Esophagus squamous epithelium (tissue), 5 donors: ENCODE measurements around the gene ATG4B. TPM values are rescaled to one million over a fixed set of nuclear protein-coding genes. Genes with fewer than 3 reads are reported as not detected.

Experiments used
- DNase-seq: peaks from one replicate; lab custom pipeline; 2025; lab: John Stamatoyannopoulos, UW
- H3K27ac ChIP-seq, 4 donors: fragments of 200-600 bp; sonication (generic); one replicate each; pipeline ENCODE4 v1.5.1; 2016 to 2019; ENCODE audit warnings: mild to moderate bottlenecking in 1 of 4
- H3K27me3 ChIP-seq, 4 donors: fragments of 200-600 bp; sonication (generic); 1 replicate in 3 of 4; 2 replicates in 1 of 4; pipeline versions ENCODE4 v1.5.1 to v1.6.0; 2017 to 2021; ENCODE audit warnings: antibody characterized with exemption in 1 of 4
- H3K36me3 ChIP-seq, 3 donors: fragments of 200-600 bp; sonication (generic); one replicate each; pipeline ENCODE4 v1.5.1; 2016 to 2019
- H3K4me1 ChIP-seq, 3 donors: fragments of 200-600 bp; sonication (generic); one replicate each; pipeline ENCODE4 v1.5.1; 2017 to 2019
- H3K4me3 ChIP-seq, 4 donors: fragments of 200-600 bp; sonication (generic); 1 replicate in 3 of 4; 2 replicates in 1 of 4; pipeline ENCODE4 v1.5.1; 2016 to 2019; ENCODE audit warnings: mild to moderate bottlenecking in 2 of 4, moderate library complexity in 1 of 4
- H3K9me3 ChIP-seq, 3 donors: fragments of 200-600 bp; sonication (generic); one replicate each; pipeline ENCODE4 v1.5.1; 2016 to 2019
- CTCF ChIP-seq, 6 experiments: fragments of 450-650 bp in 4 of 6; fragments of 200-600 bp in 2 of 6; sonication (generic) in 2 of 6; IDR thresholded peaks; one replicate each; pipeline ENCODE4 v1.5.1; 2016 to 2019; ENCODE audit warnings: antibody characterized with exemption in 6 of 6, mild to moderate bottlenecking in 4 of 6, moderate library complexity in 4 of 6
- POLR2A ChIP-seq, 4 donors: fragments of 450-650 bp; IDR thresholded peaks; one replicate each; pipeline ENCODE4 v1.6.1; 2017; ENCODE audit warnings: antibody characterized with exemption in 4 of 4, mild to moderate bottlenecking in 4 of 4, moderate library complexity in 3 of 4
- WGBS, 2 donors: methylation state at CpG; one replicate each; pipeline ENCODE4 v1.1.5; 2018; 5-methylcytosine and 5-hydroxymethylcytosine counted together
- intact Hi-C: fragments of 100-400 bp; cut with DNase I; formaldehyde crosslinking; loops from one replicate; pipeline ENCODE4 v1.15.0; 2022
- total RNA-seq, 4 donors: library from RNA; depleted of rRNA; stranded (reverse); fragments of >200 nt; gene quantifications; one replicate each; pipeline ENCODE4 v1.1.0, GENCODE V29; 2016
- donor health status: DM: yes; HTN: yes; CAD: no.

ATG4B gene
- total RNA-seq, 4 donors from 2014 or later = 33.0 to 60.9 (median 45.6) TPM

- WGBS, 2 donors = 89 to 90% methylated on average over 5 to 6 of the region's 9 CpGs
- TF ChIP-seq CTCF (IDR thresholded peaks at IDR 0.05) (no peak), POLR2A (IDR thresholded peaks at IDR 0.05) (no peak)
- Histone ChIP-seq H3K36me3 (peaks cover 17 to 78% (median 36%) of the 10 kb centered on the region in 3 donors), H3K9me3 (no peaks in the 10 kb centered on the region), H3K4me1 (peaks cover 0 to 20% (median 0%) of the 10 kb centered on the region in 3 donors), H3K27me3 (no peaks in the 10 kb centered on the region), H3K27ac (no peak overlapping the region), H3K4me3 (no peak overlapping the region)
- no peak for DNase-seq
- intact Hi-C loops = no loop called here
Observed at GRCh38 chr2:241652722-241653121, 15.2 kb downstream of the ATG4B start.

GRCh38 chr2:241653210-241653750, 15.8 kb downstream of the ATG4B start:
- Histone ChIP-seq H3K9me3 (no peaks in the 10 kb centered on the region), H3K27ac (no peak overlapping the region), H3K27me3 (no peaks in the 10 kb centered on the region), H3K4me1 (peaks cover 0 to 15% (median 0%) of the 10 kb centered on the region in 3 donors), H3K36me3 (peaks cover 17 to 84% (median 36%) of the 10 kb centered on the region in 3 donors), H3K4me3 (no peak overlapping the region)
- no peak for DNase-seq
- no peak for TF ChIP-seq POLR2A (IDR thresholded peaks at IDR 0.05)
- TF ChIP-seq CTCF (IDR thresholded peaks at IDR 0.05) = no peak
- intact Hi-C loops = no loop called here
- WGBS, 2 donors = 86 to 95% methylated on average over 7 to 12 of the region's 13 CpGs

GRCh38 chr2:241654551-241654950, 17.1 kb downstream of the ATG4B start:
- TF ChIP-seq POLR2A (IDR thresholded peaks at IDR 0.05) (no peak), CTCF (IDR thresholded peaks at IDR 0.05) (no peak)
- DNase-seq = no peak
- no peaks in the 10 kb centered on the region for H3K9me3 ChIP-seq

GRCh38 chr2:241655516-241656189, 18.2 kb downstream of the ATG4B start:
- WGBS, 2 donors = 87 to 88% methylated on average over 10 to 17 of the region's 17 CpGs
- Histone ChIP-seq H3K4me3 (no peak overlapping the region), H3K36me3 (peaks cover 36 to 100% (median 46%) of the 10 kb centered on the region in 3 donors), H3K27me3 (no peaks in the 10 kb centered on the region), H3K27ac (no peak overlapping the region), H3K4me1 (peaks cover 0 to 7% (median 3%) of the 10 kb centered on the region in 3 donors), H3K9me3 (no peaks in the 10 kb centered on the region)
- intact Hi-C loops = no loop called here
- DNase-seq = no peak
- TF ChIP-seq POLR2A (IDR thresholded peaks at IDR 0.05) = no peak
- no peak for TF ChIP-seq CTCF (IDR thresholded peaks at IDR 0.05)

More at GRCh38 chr2:241654551-241654950, 17.1 kb downstream of the ATG4B start:
- intact Hi-C loops = no loop called here
- Histone ChIP-seq H3K36me3 (peaks cover 27 to 96% (median 43%) of the 10 kb centered on the region in 3 donors), H3K27ac (no peak overlapping the region), H3K27me3 (no peaks in the 10 kb centered on the region), H3K4me3 (no peak overlapping the region), H3K4me1 (peaks cover 0 to 10% (median 3%) of the 10 kb centered on the region in 3 donors)
- 85 to 89% methylated on average over 9 to 11 of the region's 12 CpGs for WGBS, 2 donors

- WGBS, 2 donors = 94 to 96% methylated on average over 8 to 13 of the region's 13 CpGs
- peaks cover 37 to 100% (median 45%) of the 10 kb centered on the region in 3 donors for H3K36me3 ChIP-seq
- no peak for DNase-seq
- intact Hi-C loops = no loop called here
- H3K4me3 ChIP-seq = no peak overlapping the region
- no peak for TF ChIP-seq POLR2A (IDR thresholded peaks at IDR 0.05)
- no peak for TF ChIP-seq CTCF (IDR thresholded peaks at IDR 0.05)
- no peak overlapping the region for H3K27ac ChIP-seq
- H3K9me3 ChIP-seq = no peaks in the 10 kb centered on the region
- no peaks in the 10 kb centered on the region for H3K27me3 ChIP-seq
- H3K4me1 ChIP-seq = peaks cover 0 to 7% (median 3%) of the 10 kb centered on the region in 3 donors
Observed at GRCh38 chr2:241656190-241656741, 18.8 kb downstream of the ATG4B start.
